IPS DF 6.9 (cell line): ENCODE results near the gene REL.

Experiments
- DNase-seq: peaks from one replicate; pipeline ENCODE4 v3.0.0-alpha.2; 2013; ENCODE audit warnings: low read depth, low spot score
- H3K27ac ChIP-seq: one replicate; pipeline ENCODE4 v1.5.1; 2013; ENCODE audit warnings: low read length, control low read depth
- H3K27me3 ChIP-seq: 2 replicates; pipeline ENCODE4 v1.6.1; 2013; ENCODE audit warnings: mild to moderate bottlenecking, low read length; ENCODE audit not compliant: control insufficient read depth, insufficient read depth
- H3K36me3 ChIP-seq: 2 replicates; pipeline ENCODE4 v1.6.1; 2013; ENCODE audit warnings: low read length; ENCODE audit not compliant: control insufficient read depth, insufficient read depth
- H3K4me1 ChIP-seq: 2 replicates; pipeline ENCODE4 v1.6.1; 2013; ENCODE audit warnings: low read length; ENCODE audit not compliant: control insufficient read depth, insufficient read depth
- H3K4me3 ChIP-seq: 2 replicates; pipeline ENCODE4 v1.5.1; 2013; ENCODE audit warnings: mild to moderate bottlenecking, low read length
- H3K9me3 ChIP-seq: 2 replicates; pipeline ENCODE4 v1.6.1; 2013; ENCODE audit warnings: low read length, inconsistent platforms; ENCODE audit not compliant: control insufficient read depth, insufficient read depth
- WGBS: extraction: QIAGEN DNeasy Blood & Tissue Kit; methylation state at CpG from one replicate; pipeline ENCODE4 v1.1.7; 2013; ENCODE audit warnings: mixed read lengths, missing lambda C conversion rate; ENCODE audit not compliant: insufficient read length, insufficient coverage; 5-methylcytosine and 5-hydroxymethylcytosine counted together

REL gene

GRCh38 chr2:60867007-60867406 lies 14.4 kb upstream of the REL start:
- no peak for DNase-seq
- H3K36me3 ChIP-seq: no peaks in the 10 kb centered on the region
- H3K4me3 ChIP-seq: no peak overlapping the region
- no peaks in the 10 kb centered on the region for H3K4me1 ChIP-seq
- no CpG with 5 or more reads among the region's 3 CpGs for WGBS
- no peaks in the 10 kb centered on the region for H3K27me3 ChIP-seq
- H3K9me3 ChIP-seq: no peaks in the 10 kb centered on the region
- no peak overlapping the region for H3K27ac ChIP-seq

GRCh38 chr2:60867848-60868247 lies 13.5 kb upstream of the REL start:
- Histone ChIP-seq H3K27ac (no peak overlapping the region), H3K27me3 (no peaks in the 10 kb centered on the region), H3K4me3 (no peak overlapping the region), H3K4me1 (no peaks in the 10 kb centered on the region), H3K9me3 (no peaks in the 10 kb centered on the region), H3K36me3 (no peaks in the 10 kb centered on the region)
- no peak for DNase-seq
- no CpG with 5 or more reads among the region's 5 CpGs for WGBS

- Histone ChIP-seq H3K4me1 (no peaks in the 10 kb centered on the region), H3K4me3 (no peak overlapping the region), H3K36me3 (no peaks in the 10 kb centered on the region), H3K9me3 (no peaks in the 10 kb centered on the region), H3K27me3 (no peaks in the 10 kb centered on the region), H3K27ac (no peak overlapping the region)
- WGBS: no CpG with 5 or more reads among the region's 6 CpGs
- DNase-seq: no peak
Observed at GRCh38 chr2:60868589-60869273, 12.6 kb upstream of the REL start.

GRCh38 chr2:60872510-60872928 lies 8.9 kb upstream of the REL start:
- no peak for DNase-seq
- WGBS: no CpG with 5 or more reads among the region's 3 CpGs
- Histone ChIP-seq H3K27me3 (no peaks in the 10 kb centered on the region), H3K9me3 (no peaks in the 10 kb centered on the region), H3K4me1 (no peaks in the 10 kb centered on the region), H3K27ac (no peak overlapping the region), H3K4me3 (no peak overlapping the region), H3K36me3 (no peaks in the 10 kb centered on the region)

GRCh38 chr2:60873381-60873780 lies 8.0 kb upstream of the REL start:
- H3K36me3 ChIP-seq: no peaks in the 10 kb centered on the region
- no peak overlapping the region for H3K4me3 ChIP-seq
- no peak overlapping the region for H3K27ac ChIP-seq
- DNase-seq: no peak
- no peaks in the 10 kb centered on the region for H3K27me3 ChIP-seq
- H3K9me3 ChIP-seq: no peaks in the 10 kb centered on the region
- no peaks in the 10 kb centered on the region for H3K4me1 ChIP-seq
- WGBS: no CpG with 5 or more reads among the region's 3 CpGs

- no peaks in the 10 kb centered on the region for H3K4me1 ChIP-seq
- no peak overlapping the region for H3K4me3 ChIP-seq
- no peaks in the 10 kb centered on the region for H3K36me3 ChIP-seq
- DNase-seq: no peak
- no peaks in the 10 kb centered on the region for H3K27me3 ChIP-seq
- H3K9me3 ChIP-seq: no peaks in the 10 kb centered on the region
- no peak overlapping the region for H3K27ac ChIP-seq
Observed at GRCh38 chr2:60875520-60875919, 5.9 kb upstream of the REL start.

- Histone ChIP-seq H3K9me3 (no peaks in the 10 kb centered on the region), H3K27ac (no peak overlapping the region), H3K4me3 (peak overlapping the region; percentile 45; the same call in 1 of the 2 replicates), H3K36me3 (no peaks in the 10 kb centered on the region), H3K4me1 (peaks cover 2% of the 10 kb centered on the region; the same call in 1 of the 2 replicates), H3K27me3 (no peaks in the 10 kb centered on the region)
- DNase-seq: peak; percentile 16
- no CpG with 5 or more reads among the region's 18 CpGs for WGBS
Observed at GRCh38 chr2:60880643-60881046, 729 bp upstream of the REL start.

- no peak for DNase-seq
- Histone ChIP-seq H3K36me3 (no peaks in the 10 kb centered on the region), H3K27me3 (no peaks in the 10 kb centered on the region), H3K27ac (no peak overlapping the region), H3K4me1 (peaks cover 2% of the 10 kb centered on the region; the same call in 1 of the 2 replicates), H3K9me3 (no peaks in the 10 kb centered on the region), H3K4me3 (no peak overlapping the region)
- no CpG with 5 or more reads among the region's 8 CpGs for WGBS
Observed at GRCh38 chr2:60882971-60883753, 1.8 kb downstream of the REL start.

GRCh38 chr2:60883896-60884295 lies 2.5 kb downstream of the REL start:
- no peak for DNase-seq
- Histone ChIP-seq H3K36me3 (no peaks in the 10 kb centered on the region), H3K4me3 (no peak overlapping the region), H3K9me3 (no peaks in the 10 kb centered on the region), H3K4me1 (peaks cover 2% of the 10 kb centered on the region; the same call in 1 of the 2 replicates), H3K27me3 (no peaks in the 10 kb centered on the region), H3K27ac (no peak overlapping the region)
- no CpG with 5 or more reads among the region's 2 CpGs for whole genome bisulfite sequencing

GRCh38 chr2:60884800-60885199 lies 3.4 kb downstream of the REL start:
- H3K4me1 ChIP-seq: peaks cover 2% of the 10 kb centered on the region; the same call in 1 of the 2 replicates
- no peaks in the 10 kb centered on the region for H3K36me3 ChIP-seq
- 100% methylated on average over 1 of the region's 2 CpGs for WGBS
- H3K9me3 ChIP-seq: no peaks in the 10 kb centered on the region
- H3K27ac ChIP-seq: no peak overlapping the region
- H3K27me3 ChIP-seq: no peaks in the 10 kb centered on the region
- no peak overlapping the region for H3K4me3 ChIP-seq
- DNase-seq: no peak
